Measurements from ENCODE around the gene PLEKHF1.

Gene PLEKHF1

DNA sequence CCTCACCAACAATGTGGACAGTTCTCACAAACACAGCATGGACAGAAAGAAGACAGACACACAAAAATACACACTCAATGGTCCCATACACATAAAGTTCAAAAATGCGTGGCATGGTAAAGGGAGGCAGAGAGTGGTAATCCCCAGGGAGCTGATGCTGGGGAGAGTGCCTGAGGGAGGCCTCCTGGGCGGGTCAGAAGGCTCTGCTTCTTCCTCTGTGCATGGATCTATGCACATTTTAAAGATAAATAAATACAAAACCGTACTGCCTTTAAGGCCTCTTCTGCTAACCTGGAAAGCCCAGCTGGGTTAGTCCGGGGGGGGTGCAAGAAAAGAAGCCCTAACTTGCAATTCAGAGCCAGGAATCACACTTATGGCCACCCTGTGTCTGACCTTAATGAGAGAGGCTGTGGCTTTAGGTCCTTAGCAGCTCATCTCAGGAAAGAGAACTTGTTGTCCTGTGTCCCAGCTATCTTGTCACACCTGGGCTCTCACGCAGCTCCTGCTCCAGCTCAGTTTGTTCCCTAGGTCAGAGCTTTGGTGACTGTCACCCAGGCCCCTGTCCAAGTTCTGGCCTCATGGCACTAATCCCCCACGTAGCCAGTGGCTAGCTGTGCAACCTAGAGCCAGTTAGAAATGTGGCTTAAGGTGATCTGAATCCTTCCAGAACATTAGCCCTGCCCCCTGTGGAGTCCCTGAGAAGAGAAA lies 30.7 kb upstream of the PLEKHF1 start:
- DNase-seq (ENCODE audit: low spot score): no peak

DNA sequence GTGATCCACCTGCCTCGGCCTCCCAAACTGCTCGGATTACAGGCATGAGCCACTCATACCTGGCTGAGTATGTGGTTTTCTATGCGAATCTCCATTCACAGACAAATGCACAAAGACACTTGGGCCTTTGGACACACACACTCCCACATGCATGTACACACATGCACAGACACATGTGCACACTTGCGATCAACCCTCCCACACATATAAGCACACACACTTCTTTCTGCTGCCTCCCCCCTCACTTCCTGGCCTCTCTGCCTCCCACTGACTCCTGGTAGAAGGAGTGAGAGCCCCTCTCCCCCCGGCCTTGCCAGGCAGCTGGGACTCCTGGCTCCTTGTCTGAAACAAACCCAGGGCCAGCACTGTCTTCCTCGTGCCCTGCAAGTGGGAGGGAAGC lies 29.3 kb upstream of the PLEKHF1 start:
- no peak for DNase-seq (ENCODE audit: low spot score)

DNA sequence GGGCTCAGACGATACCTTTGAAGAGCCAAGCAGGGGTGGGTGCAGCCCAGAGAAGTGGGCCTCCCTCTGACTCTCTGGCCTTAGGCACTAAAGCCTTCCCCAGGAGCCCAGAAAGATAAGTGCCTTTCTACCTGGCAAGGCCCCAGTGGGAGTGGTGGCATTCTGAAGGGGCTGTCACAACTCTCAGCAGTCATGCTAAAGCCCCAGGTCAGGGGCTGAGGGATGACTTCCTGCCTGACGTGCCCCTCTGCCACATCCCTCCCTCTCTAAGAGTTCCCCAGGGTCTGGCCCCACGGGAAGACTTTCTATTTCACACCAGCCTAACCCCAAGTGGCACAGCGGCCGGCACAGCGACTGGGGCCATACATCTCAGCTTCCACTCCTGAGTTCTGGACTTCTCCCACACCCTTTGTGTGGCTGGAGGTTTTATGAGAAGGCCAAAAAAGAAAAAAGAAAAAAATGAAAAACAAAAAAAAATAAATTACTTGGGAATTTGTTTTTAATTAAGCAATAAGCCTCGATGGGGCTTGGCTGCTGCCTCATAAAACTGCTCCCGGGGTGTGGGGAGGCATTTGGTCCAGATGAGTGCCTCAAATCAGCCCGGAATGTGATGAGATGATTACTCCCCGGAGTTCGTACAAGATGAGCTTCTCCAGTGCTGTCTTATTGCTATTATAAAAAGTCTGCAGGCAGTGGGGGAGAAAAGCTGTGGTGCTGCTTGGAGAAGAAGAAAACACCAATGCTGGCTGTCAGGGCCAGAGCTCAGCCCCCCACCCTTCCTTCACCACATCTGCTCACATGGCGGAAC lies 28.5 kb upstream of the PLEKHF1 start:
- peak; percentile 29 for DNase-seq (ENCODE audit: low spot score)

DNA sequence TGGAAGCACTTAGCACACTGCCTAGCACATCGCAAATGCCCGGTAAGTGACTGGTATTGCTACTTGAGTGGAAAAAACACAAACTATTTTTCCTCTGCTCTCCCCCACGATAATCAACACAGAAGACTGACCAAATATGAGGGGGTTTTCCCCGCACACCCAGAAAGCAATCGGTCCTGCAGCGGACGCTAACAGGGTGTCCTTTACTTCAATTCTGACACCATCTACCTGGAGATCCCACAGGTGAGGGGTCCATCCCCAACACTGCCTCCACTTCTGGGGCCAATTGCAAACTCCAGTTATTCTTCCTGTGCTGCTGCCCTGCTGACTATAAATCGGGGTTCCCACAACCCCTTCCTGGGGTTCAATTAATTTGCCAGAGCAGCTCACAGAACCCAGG lies 26.2 kb upstream of the PLEKHF1 start:
- no peak for DNase-seq (ENCODE audit: low spot score)

DNA sequence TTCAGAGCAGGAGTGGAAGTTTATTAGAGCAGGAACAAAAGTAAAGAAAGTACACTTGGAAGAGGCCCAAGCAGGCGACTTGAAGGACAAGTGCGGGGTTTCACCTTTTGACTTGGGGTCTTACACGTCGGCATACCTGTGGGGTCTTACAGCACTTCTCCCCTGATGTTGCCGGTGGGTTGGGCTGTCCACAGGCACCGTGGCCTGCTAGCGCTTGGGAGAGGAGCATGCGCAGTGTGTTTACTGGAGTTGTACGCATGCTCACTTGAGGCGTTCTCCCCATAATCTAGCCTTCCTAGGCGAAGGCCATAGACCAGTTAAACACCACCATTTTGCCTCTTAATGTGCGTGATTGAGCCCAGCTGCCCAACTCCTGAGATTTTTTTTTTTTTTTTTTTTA lies 25.0 kb upstream of the PLEKHF1 start:
- no peak for DNase-seq (ENCODE audit: low spot score)

DNA sequence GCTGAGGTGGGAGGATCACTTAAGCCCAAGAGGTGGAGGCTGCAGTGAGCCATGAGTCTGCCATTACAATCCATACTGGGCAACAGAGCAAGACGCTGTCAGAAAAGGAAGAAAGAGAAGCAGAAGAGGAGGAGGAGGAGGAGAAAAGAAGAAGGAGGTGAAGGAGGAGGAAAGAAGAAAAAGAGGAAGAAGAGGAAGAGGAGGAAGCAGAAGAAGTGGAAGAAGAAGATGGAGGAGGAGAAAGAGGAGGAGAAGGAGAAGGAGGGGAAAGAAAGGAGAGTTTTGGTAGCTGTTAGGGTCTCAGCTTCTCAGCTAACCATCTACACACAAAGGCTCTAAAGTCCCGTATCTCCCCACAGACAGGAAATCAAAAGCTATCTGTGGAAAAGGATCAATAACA lies 23.7 kb upstream of the PLEKHF1 start:
- DNase-seq (ENCODE audit: low spot score): no peak

DNA sequence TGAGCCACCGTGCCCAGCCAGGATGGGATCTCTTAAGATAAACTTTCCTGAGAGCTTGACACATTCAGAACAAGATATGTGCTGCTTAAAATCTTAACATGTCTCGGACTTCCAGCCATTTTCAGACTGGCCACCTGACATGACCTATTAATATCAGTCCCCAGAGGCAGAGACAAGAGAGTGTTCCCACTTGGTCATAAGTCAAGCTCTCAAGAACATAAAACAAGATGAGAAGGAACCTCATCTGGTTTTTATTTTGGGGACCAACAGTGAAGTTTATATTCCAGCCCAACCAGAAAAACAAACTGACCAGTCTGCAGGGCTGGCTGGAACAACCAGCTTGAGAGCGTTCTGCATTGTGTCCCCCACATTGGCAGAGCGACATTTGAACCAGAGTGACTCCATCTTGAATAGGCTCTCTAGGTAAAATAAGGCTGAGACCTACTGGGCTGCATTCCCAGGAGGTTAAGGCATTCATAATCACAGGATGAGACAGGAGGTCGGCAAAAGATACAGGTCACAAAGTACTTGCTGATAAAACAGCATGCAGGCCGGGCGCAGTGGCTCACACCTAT lies 21.8 kb upstream of the PLEKHF1 start:
- no peak for DNase-seq (ENCODE audit: low spot score)

DNA sequence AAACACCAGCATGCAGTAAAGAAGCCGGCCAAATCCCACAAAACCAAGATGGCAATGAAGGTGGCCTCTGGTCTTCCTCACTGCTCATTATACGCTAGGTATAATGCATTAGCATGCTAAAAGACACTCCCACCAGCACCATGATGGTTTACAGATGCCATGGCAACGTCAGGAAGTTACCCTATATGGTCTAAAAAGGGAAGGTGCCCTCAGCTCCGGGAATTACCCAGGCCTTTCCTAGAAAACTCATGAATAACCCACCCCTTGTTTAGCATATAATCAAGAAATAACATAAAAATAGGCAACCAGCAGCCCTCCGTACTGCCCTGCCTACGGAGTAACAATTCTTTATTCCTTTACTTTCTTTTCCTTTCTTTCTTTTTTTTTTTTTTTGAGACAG lies 21.1 kb upstream of the PLEKHF1 start:
- no peak for DNase-seq (ENCODE audit: low spot score)

DNA sequence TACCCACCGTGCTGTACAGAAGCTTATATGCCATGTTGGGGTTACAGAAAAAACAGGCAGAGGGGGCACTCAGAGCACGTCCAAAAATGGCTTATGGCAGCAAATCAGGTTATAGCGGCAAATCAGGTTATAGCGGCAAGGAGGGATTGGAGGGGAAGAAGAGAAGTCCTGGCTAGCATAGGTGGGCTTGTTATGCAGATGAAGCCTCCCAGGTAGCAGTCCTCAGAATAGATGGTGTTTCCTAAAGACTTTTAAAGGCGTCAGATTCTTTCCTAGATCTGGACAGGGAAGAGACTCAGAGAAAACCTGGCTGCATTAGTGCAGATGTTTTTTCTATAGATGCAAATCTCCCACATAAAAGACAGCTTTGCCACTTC lies 19.8 kb upstream of the PLEKHF1 start:
- no peak for DNase-seq (ENCODE audit: low spot score)

DNA sequence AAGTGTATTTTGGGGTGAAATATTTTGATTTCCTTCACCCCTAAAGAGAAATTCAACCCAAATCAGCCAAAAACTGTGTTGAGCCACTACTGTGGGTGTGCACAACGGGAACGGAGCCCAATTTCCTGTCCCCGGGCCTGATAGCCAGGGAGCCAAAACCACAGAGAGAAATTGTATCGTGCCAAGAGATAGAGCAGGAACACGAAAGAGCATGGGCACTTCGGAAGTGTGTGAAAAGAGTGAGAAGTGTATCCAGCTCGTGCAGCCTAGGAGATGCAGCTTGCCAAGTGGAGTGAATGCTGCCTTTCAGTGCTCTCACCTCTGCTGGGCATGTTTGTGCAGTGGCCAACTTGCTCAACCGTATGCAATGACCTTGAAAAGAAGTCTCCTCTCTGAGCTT lies 19.4 kb upstream of the PLEKHF1 start:
- DNase-seq (ENCODE audit: low spot score): peak; percentile 56

DNA sequence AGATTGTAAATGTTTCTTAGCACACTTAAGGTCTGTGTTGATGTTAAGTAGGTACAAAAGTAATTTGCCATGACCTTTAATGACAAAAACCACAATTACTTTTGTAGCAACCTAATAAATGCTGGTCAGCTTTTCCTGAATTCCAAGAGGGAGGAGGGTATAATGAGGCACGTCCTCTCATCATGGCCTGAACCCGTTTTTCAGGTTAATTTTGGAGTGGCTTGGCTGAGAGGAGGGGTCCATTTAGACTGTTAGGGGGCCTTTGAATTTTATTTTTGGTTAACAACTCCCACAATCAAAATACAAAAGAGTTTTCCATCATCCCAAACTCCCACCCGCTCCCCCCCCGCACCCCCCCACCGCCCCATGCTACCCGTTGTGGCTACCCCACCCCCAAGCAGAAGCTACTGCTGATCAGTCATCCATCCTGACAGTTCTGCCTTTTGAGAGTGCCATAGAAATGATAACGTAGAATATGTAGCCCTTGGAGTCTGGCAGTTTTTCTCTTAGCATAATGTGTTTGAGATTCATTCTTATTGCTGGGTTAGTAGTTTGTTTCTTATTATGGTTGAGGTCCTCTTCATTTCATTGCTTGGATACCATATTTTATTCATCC lies 14.4 kb upstream of the PLEKHF1 start:
- DNase-seq (ENCODE audit: low spot score): no peak

DNA sequence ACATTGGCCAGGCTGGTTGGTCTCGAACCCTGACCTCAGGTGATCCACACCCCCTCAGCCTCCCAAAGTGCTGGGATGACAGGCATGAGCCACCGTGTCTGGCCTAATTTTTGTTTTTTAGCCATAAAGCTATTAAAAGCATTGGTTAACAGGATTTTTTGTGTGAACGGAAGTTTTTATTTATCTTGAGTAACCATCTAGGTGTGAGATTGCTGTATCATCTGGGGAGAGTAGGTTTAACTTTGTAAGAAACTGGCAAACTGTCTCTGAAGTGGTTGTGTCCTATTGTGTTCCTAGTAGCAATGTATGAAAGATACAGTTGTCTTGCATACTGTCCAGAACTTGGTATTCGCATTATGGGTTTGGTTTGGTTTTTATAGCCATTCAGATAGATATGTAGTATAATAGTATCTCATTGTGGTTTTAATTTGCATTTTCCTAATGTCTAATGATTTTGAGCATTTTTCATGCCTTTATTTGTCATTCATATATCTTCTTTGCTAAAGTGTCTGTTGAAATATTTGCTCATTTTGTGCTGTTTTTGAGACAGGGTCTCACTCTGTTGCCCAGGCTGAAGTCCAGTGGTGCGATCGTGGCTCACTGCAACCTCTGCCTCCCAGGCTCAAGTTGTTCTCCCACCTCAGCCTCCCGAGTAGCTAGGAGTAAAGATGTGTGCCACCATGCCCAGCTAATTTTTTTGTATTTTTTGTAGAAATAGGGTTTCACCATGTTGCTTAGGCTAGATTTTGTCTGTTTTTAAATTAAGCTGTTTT lies 13.5 kb upstream of the PLEKHF1 start:
- no peak for DNase-seq (ENCODE audit: low spot score)

DNA sequence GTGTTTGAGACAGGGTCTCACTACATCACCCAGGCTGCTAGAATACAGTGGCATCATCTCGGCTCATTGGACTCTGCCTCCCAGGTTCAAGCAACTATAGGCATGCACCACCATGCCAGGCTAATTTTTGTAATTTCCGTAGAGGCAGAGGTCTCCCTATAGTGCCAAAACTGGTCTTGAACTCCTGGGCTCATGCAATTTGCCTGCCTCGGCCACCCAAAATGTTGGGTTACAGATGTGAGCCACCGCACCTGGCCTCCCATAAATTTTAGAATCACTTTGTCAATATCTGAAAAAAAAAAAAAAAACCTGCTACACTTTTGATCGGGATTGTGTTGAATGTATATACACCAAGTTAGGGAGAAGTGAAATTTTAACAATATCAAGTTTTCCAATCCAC lies 11.9 kb upstream of the PLEKHF1 start:
- DNase-seq (ENCODE audit: low spot score): no peak

DNA sequence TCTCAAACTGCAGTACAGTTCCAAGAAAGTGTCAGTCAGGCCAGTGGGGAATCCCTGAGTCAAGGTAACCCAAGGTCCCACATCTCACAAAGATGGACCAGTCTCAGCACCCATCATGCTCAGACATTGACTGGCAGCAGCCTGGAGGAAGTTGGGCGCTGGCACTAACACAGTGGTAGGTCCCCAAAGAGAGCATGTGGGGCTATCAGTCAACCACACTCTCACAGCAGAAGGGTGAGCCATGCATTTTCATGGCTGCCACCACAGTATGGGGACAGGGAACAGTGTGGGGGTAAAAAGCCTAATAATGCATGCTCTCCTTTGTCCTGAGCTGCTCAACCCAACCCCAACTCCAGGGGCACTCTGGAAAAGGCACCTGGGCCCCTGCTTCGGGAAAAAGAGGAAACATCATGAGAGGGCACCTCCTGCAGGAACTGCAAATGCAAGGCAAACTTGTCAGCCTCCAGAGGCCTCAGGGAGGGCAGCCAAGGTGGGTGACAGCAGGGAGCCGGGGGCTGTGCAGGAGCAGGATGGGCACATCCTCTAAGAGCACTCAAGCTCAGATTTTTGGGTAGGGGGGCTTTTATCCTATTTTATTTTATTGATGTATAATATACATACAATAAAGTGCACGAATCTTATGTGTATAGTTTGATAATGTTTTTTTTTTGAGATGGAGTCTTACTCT lies 9.5 kb upstream of the PLEKHF1 start:
- no peak for DNase-seq (ENCODE audit: low spot score)

DNA sequence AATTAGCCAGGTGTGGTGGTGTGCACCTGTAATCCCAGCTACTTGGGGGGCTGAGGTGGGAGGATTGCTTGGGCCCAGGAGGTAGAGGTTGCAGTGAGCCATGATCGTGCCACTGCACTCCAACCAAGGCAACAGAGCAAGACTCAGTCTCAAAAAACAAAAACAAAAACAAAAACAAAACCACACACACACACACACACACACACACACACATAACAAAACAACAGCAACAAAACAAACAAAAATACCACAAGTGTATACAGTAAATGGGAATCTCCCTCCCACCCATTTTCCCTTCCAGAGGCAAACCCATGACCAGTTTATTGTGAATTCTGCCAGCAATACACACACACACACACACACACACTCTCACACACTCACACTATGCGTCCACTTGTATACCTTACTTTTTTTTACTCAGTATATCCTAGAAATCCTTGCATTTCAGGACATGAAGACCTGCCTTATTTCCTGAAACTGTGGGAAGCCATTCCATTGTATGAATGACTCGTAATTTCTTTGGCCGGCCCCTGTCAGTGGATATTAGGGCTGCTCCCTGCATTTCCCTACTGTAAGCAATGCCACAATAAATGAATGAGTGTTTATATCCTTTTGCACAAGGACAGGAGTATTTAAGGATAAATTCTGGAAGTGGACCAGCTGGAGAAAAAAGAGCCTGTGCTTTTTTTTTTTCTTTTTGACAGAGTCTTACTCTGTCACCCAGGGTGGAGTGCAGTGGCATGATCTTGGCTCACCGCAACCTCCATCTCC lies 6.9 kb upstream of the PLEKHF1 start:
- no peak for DNase-seq (ENCODE audit: low spot score)

DNA sequence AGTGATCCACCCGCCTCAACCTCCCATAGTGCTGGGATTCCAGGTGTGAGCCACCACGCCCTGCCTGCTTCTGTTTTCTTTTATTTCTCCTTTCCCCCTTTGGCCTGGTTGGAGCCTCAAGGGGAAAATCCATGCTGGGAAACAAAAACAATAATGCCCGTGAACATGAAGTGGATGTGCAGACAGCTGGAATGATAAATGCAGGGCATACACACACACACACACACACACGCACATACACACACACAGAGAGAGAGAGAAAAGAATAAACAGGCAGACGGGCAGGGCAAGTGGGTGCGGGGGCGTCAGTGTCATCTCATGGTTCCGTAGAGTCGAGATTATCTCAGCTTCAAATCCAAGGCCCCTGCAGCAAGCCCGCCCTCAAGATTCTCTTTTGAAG lies 4.4 kb upstream of the PLEKHF1 start:
- no peak for DNase-seq (ENCODE audit: low spot score)

DNA sequence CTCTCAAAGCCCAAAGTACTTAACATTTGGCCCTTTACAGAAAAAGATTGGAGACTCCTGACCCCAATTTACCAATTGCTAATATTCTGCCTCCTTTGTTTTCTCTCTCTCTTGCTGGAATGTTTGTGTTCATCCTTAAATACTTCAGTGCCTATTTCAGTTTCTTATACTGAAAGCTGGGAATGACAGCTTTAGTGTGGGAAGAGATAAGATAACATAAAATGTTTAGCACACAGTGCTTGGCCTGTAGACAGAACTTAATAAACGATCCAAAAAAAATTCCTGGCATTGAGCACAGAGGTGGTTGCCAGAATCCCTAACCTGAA lies 3.0 kb upstream of the PLEKHF1 start:
- DNase-seq (ENCODE audit: low spot score): no peak

DNA sequence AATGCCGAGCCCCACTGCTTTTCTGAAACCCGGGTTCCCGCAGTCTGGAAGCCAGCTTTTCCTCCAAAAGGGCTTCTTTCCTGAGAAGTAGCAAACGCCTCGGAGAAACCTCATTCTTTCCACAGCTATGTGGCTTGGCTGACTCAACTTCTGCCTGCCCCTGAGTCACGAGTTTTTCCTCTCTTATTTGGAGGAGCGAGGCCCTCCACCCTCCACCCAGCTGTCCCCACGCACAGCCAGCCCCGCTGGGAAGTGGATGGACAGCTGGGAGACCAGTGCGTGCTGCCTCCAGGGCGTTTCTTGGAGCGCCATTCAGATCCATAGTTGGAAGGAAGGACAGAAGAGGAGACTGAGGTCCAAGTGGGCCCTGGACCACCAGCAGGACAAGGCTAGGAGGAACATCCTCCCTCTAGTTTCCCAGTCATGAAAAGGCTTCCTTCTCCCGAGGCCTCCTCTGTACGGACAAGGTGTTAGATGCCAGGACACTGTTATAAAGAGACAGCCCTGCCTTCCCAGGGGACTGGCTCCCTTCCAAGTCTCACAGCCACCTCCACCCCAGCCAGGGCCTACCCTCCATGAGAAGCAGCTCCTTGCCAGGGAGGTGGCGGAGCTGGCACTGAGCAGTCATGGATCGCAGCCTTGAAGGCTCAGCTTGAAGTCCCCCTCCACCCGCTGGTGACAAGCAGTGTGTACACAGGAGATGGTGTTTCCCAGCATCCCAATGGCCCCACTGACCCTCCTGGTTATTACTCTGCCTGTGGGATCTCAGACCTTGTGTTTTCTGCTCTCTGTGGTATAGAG lies 2.5 kb upstream of the PLEKHF1 start:
- DNase-seq (ENCODE audit: low spot score): peak; percentile 95

DNA sequence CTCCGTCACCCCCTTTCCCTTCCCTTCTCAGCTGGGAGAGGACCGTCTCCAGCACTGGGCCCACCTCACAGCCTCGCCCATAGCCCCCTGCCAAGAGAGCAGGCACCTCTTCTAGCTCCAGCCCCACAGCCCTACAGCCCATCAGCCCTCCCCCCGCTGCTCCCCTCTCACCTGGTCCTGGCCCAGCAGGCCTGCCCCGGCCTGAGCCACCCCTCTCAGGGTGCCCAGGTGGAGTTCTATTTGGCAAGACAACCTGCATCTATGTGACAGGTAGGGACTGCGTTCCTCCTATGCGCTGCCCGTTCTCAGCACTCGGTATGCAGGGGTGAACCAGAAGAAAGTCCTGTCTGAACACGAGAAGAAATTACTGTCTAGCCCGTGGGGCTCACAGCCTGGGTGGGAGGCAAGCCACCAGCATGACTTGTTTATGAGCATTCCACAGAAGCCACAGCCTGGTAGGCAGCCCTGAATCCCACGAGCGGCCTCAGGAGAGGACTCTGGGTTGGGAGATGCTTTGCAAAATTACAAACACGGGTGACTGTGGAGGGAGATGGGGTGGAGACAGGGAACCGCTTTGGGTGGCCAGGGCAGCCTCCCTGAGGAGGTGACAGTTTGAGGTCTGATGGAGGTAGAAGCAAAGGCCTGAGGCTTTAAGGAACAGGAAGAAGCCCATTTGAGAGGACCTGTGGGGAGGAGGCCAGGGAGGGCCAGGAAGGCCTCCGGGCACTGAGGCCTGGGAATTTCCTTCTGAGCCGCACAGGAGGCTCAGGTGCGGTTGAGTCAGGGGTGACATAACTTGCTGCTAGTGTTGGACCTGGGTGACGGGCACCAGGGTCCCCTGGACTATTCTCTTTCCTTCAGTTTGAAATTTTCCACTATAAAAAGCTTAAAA lies 1.2 kb upstream of the PLEKHF1 start:
- DNase-seq (ENCODE audit: low spot score): peak; percentile 35
